ENCODE measurements around the gene TSC2.

- no peak for TF ChIP-seq POLR2A (IDR thresholded peaks at IDR 0.05)
- TF ChIP-seq, protein P1, sequence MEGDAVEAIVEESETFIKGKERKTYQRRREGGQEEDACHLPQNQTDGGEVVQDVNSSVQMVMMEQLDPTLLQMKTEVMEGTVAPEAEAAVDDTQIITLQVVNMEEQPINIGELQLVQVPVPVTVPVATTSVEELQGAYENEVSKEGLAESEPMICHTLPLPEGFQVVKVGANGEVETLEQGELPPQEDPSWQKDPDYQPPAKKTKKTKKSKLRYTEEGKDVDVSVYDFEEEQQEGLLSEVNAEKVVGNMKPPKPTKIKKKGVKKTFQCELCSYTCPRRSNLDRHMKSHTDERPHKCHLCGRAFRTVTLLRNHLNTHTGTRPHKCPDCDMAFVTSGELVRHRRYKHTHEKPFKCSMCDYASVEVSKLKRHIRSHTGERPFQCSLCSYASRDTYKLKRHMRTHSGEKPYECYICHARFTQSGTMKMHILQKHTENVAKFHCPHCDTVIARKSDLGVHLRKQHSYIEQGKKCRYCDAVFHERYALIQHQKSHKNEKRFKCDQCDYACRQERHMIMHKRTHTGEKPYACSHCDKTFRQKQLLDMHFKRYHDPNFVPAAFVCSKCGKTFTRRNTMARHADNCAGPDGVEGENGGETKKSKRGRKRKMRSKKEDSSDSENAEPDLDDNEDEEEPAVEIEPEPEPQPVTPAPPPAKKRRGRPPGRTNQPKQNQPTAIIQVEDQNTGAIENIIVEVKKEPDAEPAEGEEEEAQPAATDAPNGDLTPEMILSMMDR (IDR thresholded peaks at IDR 0.05) = no peak
Measured at GRCh38 chr16:2042171-2042985, 5.4 kb upstream of the TSC2 start.

All from Peyer's patch (tissue), 4 donors.